NCI-H2107 treated with DMSO at 0.1 percent for 48 hours (cell line): ENCODE results near the gene STPG3.
"Not testable (repeated sequence)": the region's sequence is repeated elsewhere in the genome, so short reads cannot be mapped to it uniquely, and the experiment has no call there.

ENCODE experiments used
- DNase-seq: peaks from one replicate; lab custom pipeline; 2025; ENCODE audit not compliant: unreplicated experiment; lab: John Stamatoyannopoulos, UW

Gene STPG3

GRCh38 chr9:137232510-137232909 is 18.6 kb upstream of the STPG3 start:
- DNase-seq, result no peak

GRCh38 chr9:137233143-137233980 is 17.7 kb upstream of the STPG3 start:
- no peak for DNase-seq

- no peak for DNase-seq
Observed at GRCh38 chr9:137234055-137234697, 16.9 kb upstream of the STPG3 start.

- DNase-seq, result no peak
Observed at GRCh38 chr9:137234758-137235423, 16.2 kb upstream of the STPG3 start.

GRCh38 chr9:137235424-137236237 is 15.5 kb upstream of the STPG3 start:
- no peak for DNase-seq

- peak; percentile 81 for DNase-seq
Observed at GRCh38 chr9:137236238-137236935, 14.7 kb upstream of the STPG3 start.

GRCh38 chr9:137236936-137237421 is 14.1 kb upstream of the STPG3 start:
- peak; percentile 82 for DNase-seq

- peak; percentile 95 for DNase-seq
Observed at GRCh38 chr9:137237759-137238726, 13.0 kb upstream of the STPG3 start.

GRCh38 chr9:137239541-137240200 is 11.4 kb upstream of the STPG3 start:
- DNase-seq, result not testable (repeated sequence)

- DNase-seq, result no peak
Observed at GRCh38 chr9:137240318-137240840, 10.7 kb upstream of the STPG3 start.

GRCh38 chr9:137240841-137241489 is 10.1 kb upstream of the STPG3 start, which contains the start of gene TUBB4B:
TSS of gene TUBB4B (plus strand) at chr9:137241287. CDS start at chr9:137241361, 74 bp downstream.
- DNase-seq, result peak; percentile 100

GRCh38 chr9:137241490-137242268 is 9.4 kb upstream of the STPG3 start:
- DNase-seq, result no peak

GRCh38 chr9:137242269-137243203 is 8.6 kb upstream of the STPG3 start:
- no peak for DNase-seq

GRCh38 chr9:137243266-137243625 is 7.8 kb upstream of the STPG3 start:
- not testable (repeated sequence) for DNase-seq

GRCh38 chr9:137243626-137244485 is 7.2 kb upstream of the STPG3 start:
- no peak for DNase-seq
